ENCODE measurements around the gene PTPA.

- TF ChIP-seq POLR2AphosphoS5 (IDR thresholded peaks at IDR 0.05; ENCODE audit: low read depth, low read length) = no peak
- TF ChIP-seq POLR2A (IDR thresholded peaks at IDR 0.05; ENCODE audit: low read depth, low read length) = no peak
- TF ChIP-seq TAF1 (IDR thresholded peaks at IDR 0.05; ENCODE audit: low read depth, low read length) = no peak
- TF ChIP-seq PAX5 (IDR thresholded peaks at IDR 0.05; ENCODE audit: insufficient read depth, low read length, severe bottlenecking) = no peak
- no peak for TF ChIP-seq SPI1 (IDR thresholded peaks at IDR 0.05; ENCODE audit: low read depth, low read length)
These were observed 64.3 kb downstream of the PTPA start for GRCh38 chr9:129175515-129175824.
